Measurements from ENCODE around the gene GGT6. TPM values are rescaled to one million over a fixed set of nuclear protein-coding genes. Genes with fewer than 3 reads are reported as not detected.

GGT6 gene
- total RNA-seq, 1 donor from 2014 or later, result 9.6 TPM

DNA sequence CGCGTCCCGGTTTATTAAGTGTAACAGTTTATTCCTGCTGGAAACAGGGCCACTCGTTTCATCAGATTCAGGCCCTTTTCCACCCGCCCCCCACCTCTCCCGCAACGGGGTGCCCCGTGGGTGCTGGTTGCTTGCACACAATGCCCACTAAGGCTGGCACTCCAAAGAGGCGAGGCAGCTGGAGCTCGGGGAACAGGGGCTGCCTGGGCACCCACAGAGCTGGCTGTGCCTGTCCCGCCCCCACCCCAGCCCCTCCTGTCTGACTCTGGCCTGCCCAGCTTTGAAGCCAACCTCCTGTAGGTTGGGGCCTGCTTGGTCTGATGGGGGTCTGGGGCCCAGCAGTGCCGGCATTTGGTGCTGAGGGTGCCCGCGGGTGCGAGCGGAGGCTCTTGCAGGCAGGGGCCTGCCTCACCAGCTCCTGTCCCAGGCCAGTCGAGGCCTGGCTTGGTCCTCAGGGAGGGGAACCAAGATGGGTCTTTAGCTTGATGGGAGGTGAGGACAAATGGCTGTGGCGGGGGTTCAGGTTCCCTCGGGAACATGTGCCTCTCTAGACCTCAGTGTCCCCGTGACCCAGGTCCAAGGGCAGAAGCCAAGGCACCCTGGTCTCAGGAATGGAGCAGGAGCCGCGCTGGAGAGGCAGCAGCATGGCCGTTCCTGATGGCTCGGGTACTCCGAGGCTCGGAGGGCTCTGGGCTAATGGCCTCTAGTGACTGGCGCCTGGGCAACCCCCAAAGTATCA is 25.3 kb downstream of the GGT6 start:
- H3K36me3 ChIP-seq, result peaks cover 0 to 14% of the 10 kb centered on the region in 2 donors
- no peak overlapping the region for H3K27ac ChIP-seq
- peaks cover 52% of the 10 kb centered on the region for H3K4me1 ChIP-seq
- no peak for DNase-seq (ENCODE audit: extremely low spot score in 2 of 2)
- intact Hi-C loops (cut with DNase I), result loop anchor here (10.0 kb wide), 1 partner anchor 100 kb away; the partner anchor contains the start of gene SPNS3
- TF ChIP-seq POLR2A (IDR thresholded peaks at IDR 0.05), result no peak
- H3K27me3 ChIP-seq, result no peaks in the 10 kb centered on the region
- H3K9me3 ChIP-seq, result no peaks in the 10 kb centered on the region
- no peak overlapping the region for H3K4me3 ChIP-seq

GRCh38 chr17:4534515-4534914 is 25.9 kb downstream of the GGT6 start:
- H3K36me3 ChIP-seq, result peaks cover 0 to 8% of the 10 kb centered on the region in 2 donors
- TF ChIP-seq POLR2A (IDR thresholded peaks at IDR 0.05) (no peak), POLR2AphosphoS5 (IDR thresholded peaks at IDR 0.05; ENCODE audit: insufficient read depth in 1 of 2, low read depth in 1 of 2) (no peak)
- TF ChIP-seq, protein P1, sequence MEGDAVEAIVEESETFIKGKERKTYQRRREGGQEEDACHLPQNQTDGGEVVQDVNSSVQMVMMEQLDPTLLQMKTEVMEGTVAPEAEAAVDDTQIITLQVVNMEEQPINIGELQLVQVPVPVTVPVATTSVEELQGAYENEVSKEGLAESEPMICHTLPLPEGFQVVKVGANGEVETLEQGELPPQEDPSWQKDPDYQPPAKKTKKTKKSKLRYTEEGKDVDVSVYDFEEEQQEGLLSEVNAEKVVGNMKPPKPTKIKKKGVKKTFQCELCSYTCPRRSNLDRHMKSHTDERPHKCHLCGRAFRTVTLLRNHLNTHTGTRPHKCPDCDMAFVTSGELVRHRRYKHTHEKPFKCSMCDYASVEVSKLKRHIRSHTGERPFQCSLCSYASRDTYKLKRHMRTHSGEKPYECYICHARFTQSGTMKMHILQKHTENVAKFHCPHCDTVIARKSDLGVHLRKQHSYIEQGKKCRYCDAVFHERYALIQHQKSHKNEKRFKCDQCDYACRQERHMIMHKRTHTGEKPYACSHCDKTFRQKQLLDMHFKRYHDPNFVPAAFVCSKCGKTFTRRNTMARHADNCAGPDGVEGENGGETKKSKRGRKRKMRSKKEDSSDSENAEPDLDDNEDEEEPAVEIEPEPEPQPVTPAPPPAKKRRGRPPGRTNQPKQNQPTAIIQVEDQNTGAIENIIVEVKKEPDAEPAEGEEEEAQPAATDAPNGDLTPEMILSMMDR (IDR thresholded peaks at IDR 0.05), result no peak
- H3K27me3 ChIP-seq, result no peaks in the 10 kb centered on the region
- intact Hi-C loops (cut with DNase I), result loop anchor here (10.0 kb wide), 1 partner anchor 100 kb away; the partner anchor contains the start of gene SPNS3
- H3K27ac ChIP-seq, result no peak overlapping the region
- H3K4me3 ChIP-seq, result no peak overlapping the region
- no peaks in the 10 kb centered on the region for H3K9me3 ChIP-seq
- no peak for DNase-seq (ENCODE audit: extremely low spot score in 2 of 2)
- H3K4me1 ChIP-seq, result peaks cover 52% of the 10 kb centered on the region

DNA sequence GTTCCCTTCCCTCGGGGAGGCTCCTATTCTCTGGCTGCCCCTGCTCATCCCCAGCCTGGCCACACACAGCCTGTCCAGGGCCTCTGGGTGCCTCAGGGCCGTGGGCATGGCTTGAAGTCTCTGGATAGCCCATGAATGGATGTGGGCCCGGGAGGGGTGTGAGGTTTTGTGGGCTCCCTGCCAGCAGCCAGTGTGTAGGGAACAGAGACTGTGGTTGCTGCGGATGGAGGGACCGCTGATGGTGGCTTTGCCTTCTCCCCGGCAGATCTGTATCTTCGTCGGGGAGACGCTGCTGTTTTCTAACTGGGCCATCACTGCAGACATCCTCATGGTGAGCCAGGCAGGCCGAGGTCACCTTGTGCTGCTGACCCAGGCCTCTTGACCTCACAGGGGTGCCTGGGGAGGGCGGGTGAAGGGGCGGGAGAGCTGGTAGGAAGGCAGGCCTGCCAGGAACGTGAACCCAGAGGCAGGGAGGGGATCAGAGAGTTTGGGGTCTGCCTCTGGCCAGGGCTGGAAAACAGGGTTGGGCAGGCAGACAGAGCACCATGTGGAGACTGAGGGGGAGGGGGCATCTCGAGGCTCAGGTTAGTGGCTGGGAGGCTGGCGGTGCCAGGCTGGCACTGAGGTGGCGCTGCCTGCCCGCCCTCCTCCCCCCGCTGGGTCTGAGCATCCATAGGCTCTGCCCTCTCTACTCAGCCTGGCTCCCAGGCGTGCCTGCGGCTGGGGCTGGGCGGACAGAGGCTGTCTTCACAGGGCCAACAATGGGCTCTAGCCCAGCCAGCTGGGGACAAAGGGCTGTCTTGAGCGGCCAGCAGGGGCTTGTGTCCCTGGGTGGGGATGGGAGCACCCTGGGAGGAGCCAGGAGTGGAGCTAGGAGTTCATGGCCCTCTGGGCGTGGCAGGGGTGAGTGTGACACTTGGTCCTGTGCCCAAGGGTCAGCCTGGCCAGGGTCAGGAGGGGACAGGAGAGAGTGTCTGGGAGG is 26.6 kb downstream of the GGT6 start:
- no peaks in the 10 kb centered on the region for H3K27me3 ChIP-seq
- TF ChIP-seq, protein P1 (IDR thresholded peaks at IDR 0.05), result no peak
- TF ChIP-seq POLR2A (IDR thresholded peaks at IDR 0.05) (no peak), POLR2AphosphoS5 (IDR thresholded peaks at IDR 0.05; ENCODE audit: insufficient read depth in 1 of 2, low read depth in 1 of 2) (no peak)
- peaks cover 52% of the 10 kb centered on the region for H3K4me1 ChIP-seq
- H3K27ac ChIP-seq, result no peak overlapping the region
- intact Hi-C loops (cut with DNase I), result loop anchor here (10.0 kb wide), 1 partner anchor 99 kb away; the partner anchor contains the start of gene SPNS3
- DNase-seq (ENCODE audit: extremely low spot score in 2 of 2), result no peak
- peaks cover 0 to 1% of the 10 kb centered on the region in 2 donors for H3K36me3 ChIP-seq
- H3K4me3 ChIP-seq, result no peak overlapping the region
- no peaks in the 10 kb centered on the region for H3K9me3 ChIP-seq

DNA sequence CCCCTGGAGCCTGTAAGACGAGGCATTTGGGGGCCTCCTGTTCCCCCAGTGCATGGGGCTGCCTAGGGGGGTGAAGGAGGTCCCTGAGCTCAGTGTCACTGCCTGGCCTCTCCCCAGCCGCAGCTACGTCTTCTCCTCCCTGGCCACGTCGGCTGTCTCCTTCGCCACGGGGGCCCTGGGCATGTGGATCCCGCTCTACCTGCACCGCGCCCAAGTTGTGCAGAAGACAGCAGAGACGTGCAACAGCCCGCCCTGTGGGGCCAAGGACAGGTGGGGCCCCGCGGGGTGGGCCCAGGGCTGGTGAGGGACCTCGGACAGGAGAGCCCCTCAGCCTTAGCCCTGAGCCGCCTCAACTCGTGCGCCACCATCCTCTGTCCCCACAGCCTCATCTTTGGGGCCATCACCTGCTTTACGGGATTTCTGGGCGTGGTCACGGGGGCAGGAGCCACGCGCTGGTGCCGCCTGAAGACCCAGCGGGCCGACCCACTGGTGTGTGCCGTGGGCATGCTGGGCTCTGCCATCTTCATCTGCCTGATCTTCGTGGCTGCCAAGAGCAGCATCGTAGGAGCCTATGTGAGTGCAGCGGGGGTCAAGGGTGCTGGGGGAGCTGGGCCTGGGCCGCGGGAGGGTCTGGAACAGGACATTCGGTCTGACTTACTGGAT is 27.4 kb downstream of the GGT6 start:
- TF ChIP-seq POLR2A (IDR thresholded peaks at IDR 0.05) (no peak), POLR2AphosphoS5 (IDR thresholded peaks at IDR 0.05; ENCODE audit: insufficient read depth in 1 of 2, low read depth in 1 of 2) (no peak)
- TF ChIP-seq, protein P1 (IDR thresholded peaks at IDR 0.05), result no peak
- Histone ChIP-seq H3K27ac (no peak overlapping the region), H3K27me3 (no peaks in the 10 kb centered on the region), H3K4me1 (peaks cover 51% of the 10 kb centered on the region), H3K36me3 (no peaks in the 10 kb centered on the region), H3K9me3 (no peaks in the 10 kb centered on the region), H3K4me3 (no peak overlapping the region)
- no peak for DNase-seq (ENCODE audit: extremely low spot score in 2 of 2)
- intact Hi-C loops (cut with DNase I), result loop anchor here (10.0 kb wide), 1 partner anchor 98 kb away; the partner anchor contains the start of gene SPNS3
